Astrocyte (in vitro differentiated cells and primary cell): Measurements from ENCODE around the gene LPGAT1. TPM values are rescaled to one million over a fixed set of nuclear protein-coding genes. Genes with fewer than 3 reads are reported as not detected.

Experiments used
- DNase-seq: peaks from one replicate; pipeline ENCODE4 v3.0.0-alpha.2; 2010; ENCODE audit warnings: low read depth
- FAIRE-seq: peaks from 2 replicates; lab custom pipeline; 2011; peaks lifted over from hg19 to GRCh38; lab: Jason Lieb, UNC
- H2AFZ ChIP-seq: 2 replicates; pipeline ENCODE4 v1.6.0; 2012; ENCODE audit warnings: low read depth, low read length, inconsistent platforms
- H3K27ac ChIP-seq: 2 replicates; pipeline ENCODE4 v1.5.1; 2011; ENCODE audit warnings: low read depth, low read length, inconsistent platforms
- H3K27me3 ChIP-seq: 2 replicates; pipeline ENCODE4 v1.6.0; 2011; ENCODE audit warnings: low read length, inconsistent platforms; ENCODE audit not compliant: insufficient read depth
- H3K36me3 ChIP-seq: 2 replicates; pipeline ENCODE4 v1.5.1; 2011; ENCODE audit warnings: low read length, inconsistent platforms; ENCODE audit not compliant: insufficient read depth
- H3K4me1 ChIP-seq: 2 replicates; pipeline ENCODE4 v1.5.1; 2011; ENCODE audit warnings: low read length, inconsistent platforms; ENCODE audit not compliant: insufficient read depth
- H3K4me2 ChIP-seq: 2 replicates; pipeline ENCODE4 v1.6.0; 2012; ENCODE audit warnings: low read length, inconsistent platforms
- H3K4me3 ChIP-seq: 2 replicates; pipeline ENCODE4 v1.5.1; 2011; ENCODE audit warnings: low read depth, mild to moderate bottlenecking, low read length, inconsistent platforms; ENCODE audit not compliant: insufficient read depth
- H3K79me2 ChIP-seq: 2 replicates; pipeline ENCODE4 v1.6.0; 2012; ENCODE audit warnings: mild to moderate bottlenecking, low read length, inconsistent platforms; ENCODE audit not compliant: insufficient read depth
- H3K9ac ChIP-seq: 2 replicates; pipeline ENCODE4 v1.6.0; 2012; ENCODE audit warnings: mild to moderate bottlenecking, low read length, inconsistent platforms
- H3K9me3 ChIP-seq: 2 replicates; pipeline ENCODE4 v1.5.1; 2012; ENCODE audit warnings: low read depth, mild to moderate bottlenecking, low read length, inconsistent platforms; ENCODE audit not compliant: insufficient read depth
- H4K20me1 ChIP-seq: 2 replicates; pipeline ENCODE4 v1.6.0; 2012; ENCODE audit warnings: low read length, inconsistent platforms; ENCODE audit not compliant: insufficient read depth
- H3K27ac Mint-ChIP-seq: one replicate; pipeline ENCODE4 v1.8.0; 2021; ENCODE audit warnings: mild to moderate bottlenecking, mixed read lengths; ENCODE audit not compliant: unreplicated experiment
- H3K27me3 Mint-ChIP-seq: one replicate; pipeline ENCODE4 v1.8.0; 2021; ENCODE audit warnings: low read depth, mixed read lengths; ENCODE audit not compliant: unreplicated experiment
- H3K36me3 Mint-ChIP-seq: one replicate; pipeline ENCODE4 v1.8.0; 2021; ENCODE audit warnings: low read depth, mixed read lengths; ENCODE audit not compliant: unreplicated experiment
- H3K4me1 Mint-ChIP-seq: one replicate; pipeline ENCODE4 v1.8.0; 2021; ENCODE audit warnings: low read depth, mixed read lengths; ENCODE audit not compliant: unreplicated experiment
- H3K4me3 Mint-ChIP-seq: one replicate; pipeline ENCODE4 v1.8.0; 2021; ENCODE audit warnings: mild to moderate bottlenecking, moderate library complexity, mixed read lengths; ENCODE audit not compliant: unreplicated experiment
- H3K9me3 Mint-ChIP-seq: one replicate; pipeline ENCODE4 v1.8.0; 2021; ENCODE audit warnings: mild to moderate bottlenecking, mixed read lengths; ENCODE audit not compliant: unreplicated experiment
- CTCF ChIP-seq: IDR thresholded peaks from 2 replicates; pipeline ENCODE4 v1.5.1; 2011; ENCODE audit warnings: low read depth, mild to moderate bottlenecking, inconsistent platforms, low read length, moderate library complexity; ENCODE audit not compliant: insufficient read depth
- EZH2 ChIP-seq: IDR thresholded peaks from 2 replicates; pipeline ENCODE4 v1.6.1; 2012; ENCODE audit warnings: mild to moderate bottlenecking, low read length, inconsistent platforms; ENCODE audit not compliant: insufficient read depth
- total RNA-seq: library from RNA; stranded (reverse); gene quantifications from 2 replicates; pipeline ENCODE4 v1.2.1, GENCODE V29; 2021

Gene LPGAT1
- total RNA-seq, 1 donor from 2014 or later: 36.7 TPM

GRCh38 chr1:211748810-211749209 is 81.8 kb downstream of the LPGAT1 start:
- FAIRE-seq (no peak), DNase-seq (no peak)
- H3K27ac ChIP-seq: no peak overlapping the region
- H2AFZ ChIP-seq: no peak overlapping the region
- H3K27ac Mint-ChIP-seq: no peak overlapping the region
- TF ChIP-seq EZH2 (no peak), CTCF (no peak)
- H3K4me3 ChIP-seq: no peak overlapping the region
- no peak overlapping the region for H3K4me3 Mint-ChIP-seq
- peaks cover 9% of the 10 kb centered on the region for H3K4me1 Mint-ChIP-seq
- peaks cover 1% of the 10 kb centered on the region for H3K36me3 Mint-ChIP-seq
- H3K27me3 ChIP-seq: no peaks in the 10 kb centered on the region
- H3K9me3 ChIP-seq: no peaks in the 10 kb centered on the region
- no peaks in the 10 kb centered on the region for H3K36me3 ChIP-seq
- no peaks in the 10 kb centered on the region for H3K79me2 ChIP-seq
- H3K9me3 Mint-ChIP-seq: no peaks in the 10 kb centered on the region
- H3K4me2 ChIP-seq: no peak overlapping the region
- H3K9ac ChIP-seq: no peak overlapping the region
- H3K4me1 ChIP-seq: no peaks in the 10 kb centered on the region
- no peaks in the 10 kb centered on the region for H3K27me3 Mint-ChIP-seq
- H4K20me1 ChIP-seq: no peaks in the 10 kb centered on the region

GRCh38 chr1:211742889-211743529 is 87.6 kb downstream of the LPGAT1 start:
- H3K9me3 Mint-ChIP-seq: no peaks in the 10 kb centered on the region
- FAIRE-seq (no peak), DNase-seq (no peak)
- no peak overlapping the region for H3K4me3 Mint-ChIP-seq
- no peaks in the 10 kb centered on the region for H3K36me3 ChIP-seq
- H4K20me1 ChIP-seq: no peaks in the 10 kb centered on the region
- no peak overlapping the region for H3K4me3 ChIP-seq
- H3K36me3 Mint-ChIP-seq: peaks cover 1% of the 10 kb centered on the region
- no peak overlapping the region for H3K9ac ChIP-seq
- TF ChIP-seq CTCF (no peak), EZH2 (no peak)
- H2AFZ ChIP-seq: no peak overlapping the region
- H3K9me3 ChIP-seq: no peaks in the 10 kb centered on the region
- H3K27ac ChIP-seq: no peak overlapping the region
- H3K27me3 ChIP-seq: no peaks in the 10 kb centered on the region
- peaks cover 4% of the 10 kb centered on the region for H3K4me1 ChIP-seq
- H3K4me1 Mint-ChIP-seq: peaks cover 24% of the 10 kb centered on the region
- H3K27me3 Mint-ChIP-seq: no peaks in the 10 kb centered on the region
- no peak overlapping the region for H3K27ac Mint-ChIP-seq
- H3K79me2 ChIP-seq: no peaks in the 10 kb centered on the region
- H3K4me2 ChIP-seq: no peak overlapping the region

GRCh38 chr1:211742272-211742671 is 88.3 kb downstream of the LPGAT1 start:
- no peak overlapping the region for H3K4me3 Mint-ChIP-seq
- FAIRE-seq: no peak

More at GRCh38 chr1:211742272-211742671, 88.3 kb downstream of the LPGAT1 start:
- Histone ChIP-seq H3K9ac (no peak overlapping the region), H3K9me3 (no peaks in the 10 kb centered on the region), H3K27ac (no peak overlapping the region), H3K36me3 (no peaks in the 10 kb centered on the region), H3K4me2 (peak overlapping the region; percentile 14), H3K4me1 (peaks cover 4% of the 10 kb centered on the region), H4K20me1 (no peaks in the 10 kb centered on the region), H3K4me3 (no peak overlapping the region), H3K79me2 (no peaks in the 10 kb centered on the region), H3K27me3 (no peaks in the 10 kb centered on the region), H2AFZ (no peak overlapping the region)
- H3K27me3 Mint-ChIP-seq: peaks cover 2% of the 10 kb centered on the region
- TF ChIP-seq EZH2: no peak
- no peak for TF ChIP-seq CTCF
- H3K36me3 Mint-ChIP-seq: no peaks in the 10 kb centered on the region
- H3K9me3 Mint-ChIP-seq: no peaks in the 10 kb centered on the region
- peaks cover 25% of the 10 kb centered on the region for H3K4me1 Mint-ChIP-seq
- DNase-seq: no peak
- H3K27ac Mint-ChIP-seq: no peak overlapping the region
